Loucy (cell line): Measurements from ENCODE around the gene CCDC61.

Source experiments
- EZH2phosphoT487 ChIP-seq: fragments of 200-600 bp; IDR thresholded peaks from 2 replicates; pipeline ENCODE4 v1.6.1; 2018; ENCODE audit warnings: antibody characterized with exemption, mild to moderate bottlenecking, moderate library complexity, borderline replicate concordance
- TF ChIP-seq, protein P1 (sequence below): fragments of 200-600 bp; sonication (generic); conservative IDR thresholded peaks from 2 replicates; pipeline ENCODE4 v1.5.1; 2014; ENCODE audit warnings: mild to moderate bottlenecking, antibody characterized with exemption, low read length

DNA sequence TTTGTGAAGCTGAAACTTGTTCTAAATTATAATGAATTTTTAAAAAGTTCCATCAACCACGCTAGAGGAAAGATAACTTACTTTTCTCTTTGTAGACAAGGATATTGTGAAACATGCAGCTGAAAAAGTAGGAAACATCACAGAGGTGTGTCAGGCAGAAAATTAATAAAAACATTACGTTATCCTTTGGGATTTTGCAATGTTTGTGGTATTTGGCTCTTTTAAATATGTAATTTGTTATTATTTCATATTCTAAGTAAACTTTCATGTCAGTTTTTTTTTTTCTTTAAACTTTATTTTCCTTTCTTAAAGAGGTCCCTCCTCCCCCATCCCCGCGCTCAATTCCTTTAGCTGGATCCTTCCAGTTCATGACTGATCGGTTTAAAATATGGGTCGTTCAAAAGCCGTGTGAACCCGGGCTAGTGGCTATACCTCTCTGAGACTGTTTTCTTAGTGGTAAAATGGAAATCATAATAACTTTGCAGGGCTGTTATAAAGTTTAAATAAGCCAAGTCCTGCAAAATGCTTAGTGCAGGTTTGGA is 740 bp upstream of the CCDC61 start:
- TF ChIP-seq, protein P1, sequence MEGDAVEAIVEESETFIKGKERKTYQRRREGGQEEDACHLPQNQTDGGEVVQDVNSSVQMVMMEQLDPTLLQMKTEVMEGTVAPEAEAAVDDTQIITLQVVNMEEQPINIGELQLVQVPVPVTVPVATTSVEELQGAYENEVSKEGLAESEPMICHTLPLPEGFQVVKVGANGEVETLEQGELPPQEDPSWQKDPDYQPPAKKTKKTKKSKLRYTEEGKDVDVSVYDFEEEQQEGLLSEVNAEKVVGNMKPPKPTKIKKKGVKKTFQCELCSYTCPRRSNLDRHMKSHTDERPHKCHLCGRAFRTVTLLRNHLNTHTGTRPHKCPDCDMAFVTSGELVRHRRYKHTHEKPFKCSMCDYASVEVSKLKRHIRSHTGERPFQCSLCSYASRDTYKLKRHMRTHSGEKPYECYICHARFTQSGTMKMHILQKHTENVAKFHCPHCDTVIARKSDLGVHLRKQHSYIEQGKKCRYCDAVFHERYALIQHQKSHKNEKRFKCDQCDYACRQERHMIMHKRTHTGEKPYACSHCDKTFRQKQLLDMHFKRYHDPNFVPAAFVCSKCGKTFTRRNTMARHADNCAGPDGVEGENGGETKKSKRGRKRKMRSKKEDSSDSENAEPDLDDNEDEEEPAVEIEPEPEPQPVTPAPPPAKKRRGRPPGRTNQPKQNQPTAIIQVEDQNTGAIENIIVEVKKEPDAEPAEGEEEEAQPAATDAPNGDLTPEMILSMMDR = no peak
- TF ChIP-seq EZH2phosphoT487 = no peak
